Neural progenitor cell (in vitro differentiated cells): Measurements from ENCODE around the gene EHD4. TPM values are rescaled to one million over a fixed set of nuclear protein-coding genes. Genes with fewer than 3 reads are reported as not detected.
A peak's percentile ranks its signal among the peaks of the same experiment; 100 is the strongest.

Experiments
- DNase-seq: peaks from one replicate; pipeline ENCODE4 v3.0.0-alpha.2; 2016; ENCODE audit warnings: low spot score
- H2AFZ ChIP-seq: fragments of 200-600 bp; sonication (generic); replicated peaks from 2 replicates; pipeline ENCODE4 v1.6.1; 2016; ENCODE audit warnings: antibody characterized with exemption
- H3F3A ChIP-seq: fragments of 200-600 bp; sonication (generic); 2 replicates; pipeline ENCODE4 v1.6.1; 2016; ENCODE audit warnings: antibody characterized with exemption, low read depth
- H3K27ac ChIP-seq: fragments of 200-600 bp; sonication (generic); 2 replicates; pipeline ENCODE4 v1.5.1; 2016; ENCODE audit warnings: mild to moderate bottlenecking
- H3K27me3 ChIP-seq: fragments of 200-600 bp; sonication (generic); 2 replicates; pipeline ENCODE4 v1.6.1; 2016; ENCODE audit warnings: mild to moderate bottlenecking, moderate library complexity
- H3K36me3 ChIP-seq: fragments of 200-600 bp; sonication (generic); 2 replicates; pipeline ENCODE4 v1.5.1; 2016
- H3K4me1 ChIP-seq: fragments of 200-600 bp; sonication (generic); 2 replicates; pipeline ENCODE4 v1.6.1; 2016; ENCODE audit warnings: mixed run types
- H3K4me2 ChIP-seq: fragments of 200-600 bp; sonication (generic); 2 replicates; pipeline ENCODE4 v1.6.1; 2016
- H3K4me3 ChIP-seq: fragments of 200-600 bp; sonication (generic); 2 replicates; pipeline ENCODE4 v1.5.1; 2016
- H3K79me2 ChIP-seq: fragments of 200-600 bp; sonication (generic); 2 replicates; pipeline ENCODE4 v1.6.1; 2016; ENCODE audit warnings: low read depth
- H3K9ac ChIP-seq: fragments of 200-600 bp; sonication (generic); 2 replicates; pipeline ENCODE4 v1.6.1; 2016
- H3K9me3 ChIP-seq: fragments of 200-600 bp; sonication (generic); 2 replicates; pipeline ENCODE4 v1.5.1; 2016; ENCODE audit warnings: low read depth
- H4K20me1 ChIP-seq: fragments of 200-600 bp; sonication (generic); 2 replicates; pipeline ENCODE4 v1.6.1; 2016; ENCODE audit warnings: low read depth
- H3K27ac Mint-ChIP-seq: 3 replicates; pipeline ENCODE4 v1.8.0; 2021; ENCODE audit warnings: mixed read lengths
- H3K27me3 Mint-ChIP-seq: 2 replicates; pipeline ENCODE4 v1.8.0; 2022; ENCODE audit warnings: low read depth, mild to moderate bottlenecking, inconsistent platforms, moderate library complexity, mixed read lengths; ENCODE audit not compliant: insufficient read depth
- H3K36me3 Mint-ChIP-seq: 3 replicates; pipeline ENCODE4 v1.8.0; 2021; ENCODE audit warnings: mixed read lengths
- H3K4me1 Mint-ChIP-seq: 3 replicates; pipeline ENCODE4 v1.8.0; 2021; ENCODE audit warnings: mixed read lengths
- H3K4me3 Mint-ChIP-seq: 3 replicates; pipeline ENCODE4 v1.8.0; 2021; ENCODE audit warnings: mild to moderate bottlenecking, moderate library complexity, mixed read lengths
- H3K9me3 Mint-ChIP-seq: 3 replicates; pipeline ENCODE4 v1.8.0; 2020; ENCODE audit warnings: mixed read lengths
- EZH2 ChIP-seq: fragments of 200-600 bp; sonication (generic); IDR thresholded peaks from 2 replicates; pipeline ENCODE4 v1.6.1; 2017; ENCODE audit warnings: antibody characterized with exemption, mild to moderate bottlenecking, moderate library complexity
- EZH2phosphoT487 ChIP-seq: fragments of 200-600 bp; sonication (generic); IDR thresholded peaks from 2 replicates; pipeline ENCODE4 v1.6.1; 2017; ENCODE audit warnings: antibody characterized with exemption
- total RNA-seq: library from RNA; depleted of rRNA; stranded (reverse); fragments of >200 nt; gene quantifications from 2 replicates; pipeline ENCODE4 v1.2.3, GENCODE V29; 2015; ENCODE audit warnings: low replicate concordance
- TF ChIP-seq, protein P1 (sequence below): fragments of 200-600 bp; sonication (generic); IDR thresholded peaks from 2 replicates; pipeline ENCODE4 v1.5.1; 2017; ENCODE audit warnings: antibody characterized with exemption, mild to moderate bottlenecking

EHD4 gene
- total RNA-seq, 1 donor from 2014 or later, result 6.9 TPM

DNA sequence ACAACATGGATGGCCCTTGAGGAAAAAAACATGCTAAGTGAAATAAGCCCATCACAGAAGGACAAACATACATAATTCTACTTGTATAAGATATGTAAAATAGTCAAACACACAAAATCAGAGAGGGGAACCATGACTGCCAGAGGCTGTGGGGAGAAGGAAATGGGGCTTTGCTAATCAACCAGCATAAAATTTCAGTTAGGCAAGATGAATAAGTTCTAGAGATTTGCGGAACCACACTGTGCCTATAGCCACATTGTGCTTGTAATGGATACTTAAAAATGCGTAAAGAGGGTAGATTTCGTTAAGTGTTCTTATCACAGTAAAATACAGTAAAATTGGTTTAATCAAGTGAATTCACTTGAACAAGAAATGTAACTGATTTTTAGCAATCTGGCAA lies 44.8 kb downstream of the EHD4 start:
- H3K9me3 ChIP-seq, result no peaks in the 10 kb centered on the region
- H3K27me3 ChIP-seq, result no peaks in the 10 kb centered on the region
- H3K9me3 Mint-ChIP-seq, result no peaks in the 10 kb centered on the region
- H4K20me1 ChIP-seq, result no peaks in the 10 kb centered on the region
- DNase-seq, result no peak
- TF ChIP-seq EZH2 (no peak), EZH2phosphoT487 (no peak)
- TF ChIP-seq, protein P1, sequence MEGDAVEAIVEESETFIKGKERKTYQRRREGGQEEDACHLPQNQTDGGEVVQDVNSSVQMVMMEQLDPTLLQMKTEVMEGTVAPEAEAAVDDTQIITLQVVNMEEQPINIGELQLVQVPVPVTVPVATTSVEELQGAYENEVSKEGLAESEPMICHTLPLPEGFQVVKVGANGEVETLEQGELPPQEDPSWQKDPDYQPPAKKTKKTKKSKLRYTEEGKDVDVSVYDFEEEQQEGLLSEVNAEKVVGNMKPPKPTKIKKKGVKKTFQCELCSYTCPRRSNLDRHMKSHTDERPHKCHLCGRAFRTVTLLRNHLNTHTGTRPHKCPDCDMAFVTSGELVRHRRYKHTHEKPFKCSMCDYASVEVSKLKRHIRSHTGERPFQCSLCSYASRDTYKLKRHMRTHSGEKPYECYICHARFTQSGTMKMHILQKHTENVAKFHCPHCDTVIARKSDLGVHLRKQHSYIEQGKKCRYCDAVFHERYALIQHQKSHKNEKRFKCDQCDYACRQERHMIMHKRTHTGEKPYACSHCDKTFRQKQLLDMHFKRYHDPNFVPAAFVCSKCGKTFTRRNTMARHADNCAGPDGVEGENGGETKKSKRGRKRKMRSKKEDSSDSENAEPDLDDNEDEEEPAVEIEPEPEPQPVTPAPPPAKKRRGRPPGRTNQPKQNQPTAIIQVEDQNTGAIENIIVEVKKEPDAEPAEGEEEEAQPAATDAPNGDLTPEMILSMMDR, result no peak
- peaks cover 3% of the 10 kb centered on the region for H3K27me3 Mint-ChIP-seq
- no peak overlapping the region for H3K4me3 Mint-ChIP-seq
- H3K4me3 ChIP-seq, result no peak overlapping the region
- peaks cover 6% of the 10 kb centered on the region for H3K4me1 ChIP-seq
- peaks cover 3% of the 10 kb centered on the region for H3F3A ChIP-seq
- H2AFZ ChIP-seq, result no peak overlapping the region
- no peak overlapping the region for H3K27ac ChIP-seq
- H3K36me3 ChIP-seq, result no peaks in the 10 kb centered on the region
- no peak overlapping the region for H3K4me2 ChIP-seq
- H3K79me2 ChIP-seq, result no peaks in the 10 kb centered on the region
- no peak overlapping the region for H3K27ac Mint-ChIP-seq
- no peaks in the 10 kb centered on the region for H3K36me3 Mint-ChIP-seq
- peaks cover 8% of the 10 kb centered on the region for H3K4me1 Mint-ChIP-seq
- no peak overlapping the region for H3K9ac ChIP-seq

DNA sequence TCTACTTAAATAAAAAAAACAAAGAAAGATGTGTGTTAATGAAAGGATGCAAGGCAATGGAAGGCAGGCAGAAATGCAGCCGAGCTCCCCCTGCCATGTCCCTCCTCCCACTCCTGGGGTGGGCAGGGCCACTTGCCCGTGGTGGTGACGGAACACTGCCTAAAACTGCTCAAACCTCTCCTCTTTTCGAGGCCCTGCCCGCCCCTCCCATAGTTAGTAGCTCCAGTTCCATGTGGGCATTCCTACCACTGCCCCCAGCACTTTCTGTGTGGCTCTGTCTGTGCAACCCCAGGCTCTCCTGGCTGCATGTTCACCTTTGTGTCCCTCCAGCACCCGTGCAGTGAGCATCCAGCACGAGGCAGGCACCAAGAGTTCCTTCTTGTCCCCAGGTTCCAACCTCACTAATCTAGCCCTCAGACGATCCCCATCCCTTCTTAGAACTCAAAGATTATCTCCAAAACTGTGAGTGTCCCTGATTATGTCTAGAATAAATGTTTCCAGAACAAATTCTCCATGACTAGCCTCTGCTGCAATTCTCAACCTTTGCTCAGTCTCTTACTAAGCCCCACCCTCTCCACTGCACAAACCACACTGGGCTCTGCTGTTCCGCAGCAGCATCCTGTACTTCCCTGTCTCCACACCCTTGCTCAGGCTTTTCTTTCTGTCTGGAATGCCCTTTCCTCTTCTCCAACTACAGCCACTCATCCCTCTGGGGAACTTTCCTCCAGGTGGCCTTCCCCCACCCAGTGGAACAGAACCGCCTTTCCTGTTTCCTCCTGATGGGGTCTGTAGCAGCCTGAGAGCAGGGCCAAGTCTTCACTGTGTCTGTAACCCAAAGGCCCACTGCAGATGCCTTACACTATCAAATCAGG lies 45.9 kb downstream of the EHD4 start:
- H3K9ac ChIP-seq, result no peak overlapping the region
- no peak overlapping the region for H3K4me3 Mint-ChIP-seq
- TF ChIP-seq, protein P1, result no peak
- no peak for TF ChIP-seq EZH2phosphoT487
- no peak for TF ChIP-seq EZH2
- no peaks in the 10 kb centered on the region for H3K9me3 ChIP-seq
- H3K79me2 ChIP-seq, result no peaks in the 10 kb centered on the region
- no peak overlapping the region for H3K4me2 ChIP-seq
- no peaks in the 10 kb centered on the region for H3K9me3 Mint-ChIP-seq
- H2AFZ ChIP-seq, result no peak overlapping the region
- H4K20me1 ChIP-seq, result no peaks in the 10 kb centered on the region
- H3F3A ChIP-seq, result peaks cover 3% of the 10 kb centered on the region
- H3K36me3 Mint-ChIP-seq, result no peaks in the 10 kb centered on the region
- peak overlapping the region; percentile 9 for H3K27ac Mint-ChIP-seq
- no peaks in the 10 kb centered on the region for H3K36me3 ChIP-seq
- H3K4me1 ChIP-seq, result peaks cover 5% of the 10 kb centered on the region
- peaks cover 10% of the 10 kb centered on the region for H3K4me1 Mint-ChIP-seq
- DNase-seq, result no peak
- no peak overlapping the region for H3K27ac ChIP-seq
- H3K27me3 Mint-ChIP-seq, result peaks cover 3% of the 10 kb centered on the region
- H3K4me3 ChIP-seq, result no peak overlapping the region
- H3K27me3 ChIP-seq, result no peaks in the 10 kb centered on the region

DNA sequence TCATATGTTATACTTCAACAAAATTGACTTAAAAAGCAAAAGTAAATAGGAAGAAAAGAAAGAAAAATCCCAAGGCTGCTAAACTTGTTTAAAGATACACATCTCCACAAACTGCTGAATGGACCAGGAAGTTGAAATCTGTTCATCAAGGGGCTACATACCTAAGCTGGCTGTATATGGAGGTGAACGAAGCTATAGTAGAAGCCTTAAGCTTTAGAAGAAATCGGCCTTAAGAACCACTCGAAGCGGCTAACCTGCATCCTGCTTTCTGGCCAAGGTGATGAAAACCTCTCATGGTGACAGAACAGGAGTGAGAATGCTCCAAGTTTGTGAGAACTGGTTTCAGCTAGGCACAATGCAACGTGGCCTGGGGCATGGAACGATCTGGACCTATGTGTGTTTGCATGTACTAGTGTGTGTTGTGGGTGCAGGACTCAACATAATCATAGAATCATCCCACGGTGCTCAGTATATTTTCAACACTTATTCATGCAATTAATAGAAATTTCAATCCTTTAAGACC lies 47.2 kb downstream of the EHD4 start:
- no peaks in the 10 kb centered on the region for H4K20me1 ChIP-seq
- Mint-ChIP-seq H3K4me3 (no peak overlapping the region), H3K27me3 (peaks cover 5% of the 10 kb centered on the region), H3K27ac (no peak overlapping the region), H3K4me1 (peaks cover 23% of the 10 kb centered on the region), H3K36me3 (no peaks in the 10 kb centered on the region), H3K9me3 (no peaks in the 10 kb centered on the region)
- peaks cover 5% of the 10 kb centered on the region for H3K4me1 ChIP-seq
- TF ChIP-seq EZH2phosphoT487 (no peak), EZH2 (no peak)
- TF ChIP-seq, protein P1, result no peak
- H3K36me3 ChIP-seq, result no peaks in the 10 kb centered on the region
- no peaks in the 10 kb centered on the region for H3K79me2 ChIP-seq
- no peak overlapping the region for H3K9ac ChIP-seq
- H3K9me3 ChIP-seq, result no peaks in the 10 kb centered on the region
- no peaks in the 10 kb centered on the region for H3K27me3 ChIP-seq
- H2AFZ ChIP-seq, result no peak overlapping the region
- H3K4me3 ChIP-seq, result no peak overlapping the region
- H3K4me2 ChIP-seq, result no peak overlapping the region
- H3K27ac ChIP-seq, result no peak overlapping the region
- H3F3A ChIP-seq, result peaks cover 3% of the 10 kb centered on the region
- no peak for DNase-seq
